Breast epithelium (tissue), 4 donors: ENCODE measurements around the gene DIO2. TPM values are rescaled to one million over a fixed set of nuclear protein-coding genes. Genes with fewer than 3 reads are reported as not detected.

ENCODE experiments used
- DNase-seq, 2 donors: peaks; one replicate each; pipeline ENCODE4 v3.0.0-alpha.2; 2019; ENCODE audit warnings: low spot score in 2 of 2
- H3K27ac ChIP-seq, 2 donors: fragments of 200-600 bp; sonication (generic) in 1 of 2; one replicate each; pipeline ENCODE4 v1.5.1; 2016 to 2019; ENCODE audit warnings: mild to moderate bottlenecking in 1 of 2
- H3K27me3 ChIP-seq, 2 donors: fragments of 200-600 bp; sonication (generic) in 1 of 2; one replicate each; pipeline versions ENCODE4 v1.5.1 to v1.6.0; 2017 to 2019; ENCODE audit warnings: control low read depth in 1 of 2, mild to moderate bottlenecking in 1 of 2
- H3K36me3 ChIP-seq: fragments of 200-600 bp; one replicate; pipeline ENCODE4 v1.5.1; 2019
- H3K4me1 ChIP-seq, 2 donors: fragments of 200-600 bp; sonication (generic); one replicate each; pipeline ENCODE4 v1.5.1; 2016 to 2019; ENCODE audit warnings: control low read depth in 1 of 2
- H3K4me3 ChIP-seq, 3 donors: fragments of 200-600 bp; sonication (generic); 1 replicate in 2 of 3; 2 replicates in 1 of 3; pipeline ENCODE4 v1.5.1; 2016 to 2019; ENCODE audit warnings: mild to moderate bottlenecking in 3 of 3, moderate library complexity in 2 of 3
- H3K9me3 ChIP-seq, 2 donors: fragments of 200-600 bp; sonication (generic) in 1 of 2; one replicate each; pipeline ENCODE4 v1.5.1; 2016 to 2019; ENCODE audit warnings: control low read depth in 1 of 2
- CTCF ChIP-seq, 3 donors: fragments of 450-650 bp; IDR thresholded peaks; one replicate each; pipeline ENCODE4 v1.5.1; 2016 to 2017; ENCODE audit warnings: antibody characterized with exemption in 3 of 3, mild to moderate bottlenecking in 3 of 3, moderate library complexity in 3 of 3
- POLR2A ChIP-seq: fragments of 450-650 bp; IDR thresholded peaks from one replicate; pipeline ENCODE4 v1.6.1; 2016; ENCODE audit warnings: antibody characterized with exemption, mild to moderate bottlenecking, moderate library complexity
- POLR2AphosphoS5 ChIP-seq, 3 donors: sonication (generic); formaldehyde crosslinking; IDR thresholded peaks; one replicate each; pipeline ENCODE4 v1.6.1; 2017; ENCODE audit warnings: antibody characterized with exemption in 3 of 3
- intact Hi-C: fragments of 100-400 bp; cut with DNase I; formaldehyde crosslinking; loops from one replicate; pipeline ENCODE4 v1.15.1; 2023; ENCODE audit warnings: low total_unique reads
- total RNA-seq, 3 donors: library from RNA; depleted of rRNA; stranded (reverse); fragments of >200 nt; gene quantifications; one replicate each; pipeline ENCODE4 v1.1.0, GENCODE V29; 2016

The DIO2 gene
- total RNA-seq, 3 donors from 2014 or later: 2.2 to 2.6 (median 2.3) TPM

GRCh38 chr14:80213602-80214001 is 2.3 kb upstream of the DIO2 start:
- intact Hi-C loops: no loop called here
- Histone ChIP-seq H3K4me3 (no peak overlapping the region), H3K9me3 (no peaks in the 10 kb centered on the region), H3K27ac (no peak overlapping the region), H3K4me1 (no peaks in the 10 kb centered on the region), H3K27me3 (no peaks in the 10 kb centered on the region), H3K36me3 (no peaks in the 10 kb centered on the region)
- DNase-seq: no peak
- TF ChIP-seq POLR2A (no peak), POLR2AphosphoS5 (IDR thresholded peaks at IDR 0.05) (no peak), CTCF (IDR thresholded peaks at IDR 0.05) (no peak)

GRCh38 chr14:80212023-80212397 is 706 bp upstream of the DIO2 start:
- DNase-seq: no peak
- H3K36me3 ChIP-seq: no peaks in the 10 kb centered on the region
- intact Hi-C loops: no loop called here
- no peaks in the 10 kb centered on the region for H3K4me1 ChIP-seq
- H3K9me3 ChIP-seq: no peaks in the 10 kb centered on the region
- H3K27me3 ChIP-seq: no peaks in the 10 kb centered on the region
- TF ChIP-seq POLR2A (no peak), CTCF (IDR thresholded peaks at IDR 0.05) (no peak), POLR2AphosphoS5 (IDR thresholded peaks at IDR 0.05) (no peak)
- H3K27ac ChIP-seq: no peak overlapping the region
- peak overlapping the region; percentile 22 to 52 (median 37) for H3K4me3 ChIP-seq

- intact Hi-C loops: no loop called here
These were observed 2.8 kb downstream of the DIO2 start for GRCh38 chr14:80208461-80208860.

GRCh38 chr14:80206351-80207080 is 4.8 kb downstream of the DIO2 start:
- no peaks in the 10 kb centered on the region for H3K36me3 ChIP-seq
- H3K4me1 ChIP-seq: no peaks in the 10 kb centered on the region
- H3K9me3 ChIP-seq: no peaks in the 10 kb centered on the region
- no peak for DNase-seq
- intact Hi-C loops: no loop called here
- TF ChIP-seq POLR2AphosphoS5 (IDR thresholded peaks at IDR 0.05): no peak
- TF ChIP-seq POLR2A: no peak
- TF ChIP-seq CTCF (IDR thresholded peaks at IDR 0.05): no peak
- H3K4me3 ChIP-seq: no peak overlapping the region
- H3K27ac ChIP-seq: no peak overlapping the region
- H3K27me3 ChIP-seq: no peaks in the 10 kb centered on the region

More at GRCh38 chr14:80208461-80208860, 2.8 kb downstream of the DIO2 start:
- Histone ChIP-seq H3K4me3 (no peak overlapping the region), H3K36me3 (no peaks in the 10 kb centered on the region), H3K27me3 (no peaks in the 10 kb centered on the region), H3K9me3 (no peaks in the 10 kb centered on the region), H3K27ac (no peak overlapping the region), H3K4me1 (no peaks in the 10 kb centered on the region)
- TF ChIP-seq POLR2AphosphoS5 (IDR thresholded peaks at IDR 0.05): no peak
- TF ChIP-seq CTCF (IDR thresholded peaks at IDR 0.05): no peak
- TF ChIP-seq POLR2A: no peak
- no peak for DNase-seq

GRCh38 chr14:80202888-80203562 is 8.3 kb downstream of the DIO2 start:
- no peak for DNase-seq

More at GRCh38 chr14:80202888-80203562, 8.3 kb downstream of the DIO2 start:
- Histone ChIP-seq H3K27ac (no peak overlapping the region), H3K27me3 (no peaks in the 10 kb centered on the region), H3K4me3 (no peak overlapping the region), H3K36me3 (no peaks in the 10 kb centered on the region), H3K9me3 (no peaks in the 10 kb centered on the region), H3K4me1 (no peaks in the 10 kb centered on the region)
- TF ChIP-seq CTCF (IDR thresholded peaks at IDR 0.05): no peak
- no peak for TF ChIP-seq POLR2A
- TF ChIP-seq POLR2AphosphoS5 (IDR thresholded peaks at IDR 0.05): no peak
- intact Hi-C loops: no loop called here
